Liver (tissue), 3 donors: ENCODE data around the gene SUSD4.

ENCODE experiments used
- EGR1 ChIP-seq, 2 donors: IDR thresholded peaks; 2 replicates each; pipeline ENCODE4 v1.6.1; 2016 to 2018; ENCODE audit warnings: antibody characterized with exemption in 2 of 2, low read depth in 2 of 2
- HNF4A ChIP-seq, 2 donors: conservative IDR thresholded peaks; 2 replicates each; pipeline ENCODE4 v1.6.1; 2016; ENCODE audit warnings: antibody characterized with exemption in 2 of 2, mild to moderate bottlenecking in 2 of 2
- RAD21 ChIP-seq, 2 donors: IDR thresholded peaks; 2 replicates each; pipeline ENCODE4 v1.6.1; 2016; ENCODE audit warnings: antibody characterized with exemption in 2 of 2, mild to moderate bottlenecking in 2 of 2
- TAF1 ChIP-seq: conservative IDR thresholded peaks from 2 replicates; pipeline ENCODE4 v1.6.1; 2016; ENCODE audit warnings: antibody characterized with exemption, mild to moderate bottlenecking
- YY1 ChIP-seq: IDR thresholded peaks from 2 replicates; pipeline ENCODE4 v1.6.1; 2016; ENCODE audit warnings: antibody characterized with exemption, mild to moderate bottlenecking
- TF ChIP-seq, protein P1 (sequence below): fragments of 150-350 bp; IDR thresholded peaks from 2 replicates; pipeline ENCODE4 v1.5.1; 2017; ENCODE audit warnings: improper control_type of control experiment, low read depth, low read length; ENCODE audit not compliant: missing input control
- TF ChIP-seq, protein P2 (sequence below): IDR thresholded peaks from 2 replicates; pipeline ENCODE4 v1.6.1; 2016; ENCODE audit warnings: antibody characterized with exemption
- donor health status: healthy.
- donor health status: healthy.

DNA sequence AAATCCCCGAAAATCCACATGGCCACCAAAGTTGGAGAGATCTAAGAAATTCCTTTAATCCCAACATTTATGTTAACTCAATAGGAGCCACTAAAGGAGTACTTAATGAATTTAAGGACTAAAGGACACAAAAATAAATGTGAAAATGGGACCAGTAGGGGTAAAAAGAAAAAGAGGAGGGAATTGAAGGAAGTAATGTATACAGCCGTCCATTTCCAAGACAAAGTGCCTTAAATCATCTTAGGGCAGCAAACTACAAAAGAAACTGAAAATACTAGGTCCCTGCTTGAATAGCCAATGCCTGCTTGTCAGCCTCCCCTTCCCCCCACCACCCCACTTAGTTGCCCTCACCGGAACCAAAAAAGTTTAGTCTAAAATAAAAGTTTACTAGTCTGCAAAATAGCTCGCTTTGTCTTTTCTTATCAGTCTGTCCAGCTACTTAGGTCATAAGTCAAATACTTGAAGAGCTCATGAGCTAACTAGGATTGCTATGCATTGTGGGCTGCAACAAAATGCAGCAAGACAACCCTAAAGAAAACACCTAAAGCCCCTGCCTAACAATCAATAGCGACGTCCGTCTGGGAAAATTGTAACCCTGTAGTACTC, 154.6 kb downstream of the SUSD4 start:
- TF ChIP-seq YY1 (no peak), HNF4A (conservative IDR thresholded peaks at IDR 0.05) (no peak), TAF1 (no peak), EGR1 (IDR thresholded peaks at IDR 0.05; ENCODE audit: low read depth in 2 of 2) (no peak), RAD21 (IDR thresholded peaks at IDR 0.05) (no peak)
- TF ChIP-seq, protein P1, sequence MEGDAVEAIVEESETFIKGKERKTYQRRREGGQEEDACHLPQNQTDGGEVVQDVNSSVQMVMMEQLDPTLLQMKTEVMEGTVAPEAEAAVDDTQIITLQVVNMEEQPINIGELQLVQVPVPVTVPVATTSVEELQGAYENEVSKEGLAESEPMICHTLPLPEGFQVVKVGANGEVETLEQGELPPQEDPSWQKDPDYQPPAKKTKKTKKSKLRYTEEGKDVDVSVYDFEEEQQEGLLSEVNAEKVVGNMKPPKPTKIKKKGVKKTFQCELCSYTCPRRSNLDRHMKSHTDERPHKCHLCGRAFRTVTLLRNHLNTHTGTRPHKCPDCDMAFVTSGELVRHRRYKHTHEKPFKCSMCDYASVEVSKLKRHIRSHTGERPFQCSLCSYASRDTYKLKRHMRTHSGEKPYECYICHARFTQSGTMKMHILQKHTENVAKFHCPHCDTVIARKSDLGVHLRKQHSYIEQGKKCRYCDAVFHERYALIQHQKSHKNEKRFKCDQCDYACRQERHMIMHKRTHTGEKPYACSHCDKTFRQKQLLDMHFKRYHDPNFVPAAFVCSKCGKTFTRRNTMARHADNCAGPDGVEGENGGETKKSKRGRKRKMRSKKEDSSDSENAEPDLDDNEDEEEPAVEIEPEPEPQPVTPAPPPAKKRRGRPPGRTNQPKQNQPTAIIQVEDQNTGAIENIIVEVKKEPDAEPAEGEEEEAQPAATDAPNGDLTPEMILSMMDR = no peak
- TF ChIP-seq, protein P2, sequence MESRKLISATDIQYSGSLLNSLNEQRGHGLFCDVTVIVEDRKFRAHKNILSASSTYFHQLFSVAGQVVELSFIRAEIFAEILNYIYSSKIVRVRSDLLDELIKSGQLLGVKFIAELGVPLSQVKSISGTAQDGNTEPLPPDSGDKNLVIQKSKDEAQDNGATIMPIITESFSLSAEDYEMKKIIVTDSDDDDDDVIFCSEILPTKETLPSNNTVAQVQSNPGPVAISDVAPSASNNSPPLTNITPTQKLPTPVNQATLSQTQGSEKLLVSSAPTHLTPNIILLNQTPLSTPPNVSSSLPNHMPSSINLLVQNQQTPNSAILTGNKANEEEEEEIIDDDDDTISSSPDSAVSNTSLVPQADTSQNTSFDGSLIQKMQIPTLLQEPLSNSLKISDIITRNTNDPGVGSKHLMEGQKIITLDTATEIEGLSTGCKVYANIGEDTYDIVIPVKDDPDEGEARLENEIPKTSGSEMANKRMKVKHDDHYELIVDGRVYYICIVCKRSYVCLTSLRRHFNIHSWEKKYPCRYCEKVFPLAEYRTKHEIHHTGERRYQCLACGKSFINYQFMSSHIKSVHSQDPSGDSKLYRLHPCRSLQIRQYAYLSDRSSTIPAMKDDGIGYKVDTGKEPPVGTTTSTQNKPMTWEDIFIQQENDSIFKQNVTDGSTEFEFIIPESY = no peak
